Measurements from ENCODE around the gene LCN6.

LCN6 gene

GRCh38 chr9:136728548-136729123 lies 19.7 kb downstream of the LCN6 start:
- in situ Hi-C loops (cut with MboI; ENCODE audit: low pct_unique_long_range_greater_than_20kb, low sequenced_read_pairs, unreplicated experiment), result no loop called here
- peak; percentile 65 for DNase-seq (ENCODE audit: low spot score)
- TF ChIP-seq, protein P1, sequence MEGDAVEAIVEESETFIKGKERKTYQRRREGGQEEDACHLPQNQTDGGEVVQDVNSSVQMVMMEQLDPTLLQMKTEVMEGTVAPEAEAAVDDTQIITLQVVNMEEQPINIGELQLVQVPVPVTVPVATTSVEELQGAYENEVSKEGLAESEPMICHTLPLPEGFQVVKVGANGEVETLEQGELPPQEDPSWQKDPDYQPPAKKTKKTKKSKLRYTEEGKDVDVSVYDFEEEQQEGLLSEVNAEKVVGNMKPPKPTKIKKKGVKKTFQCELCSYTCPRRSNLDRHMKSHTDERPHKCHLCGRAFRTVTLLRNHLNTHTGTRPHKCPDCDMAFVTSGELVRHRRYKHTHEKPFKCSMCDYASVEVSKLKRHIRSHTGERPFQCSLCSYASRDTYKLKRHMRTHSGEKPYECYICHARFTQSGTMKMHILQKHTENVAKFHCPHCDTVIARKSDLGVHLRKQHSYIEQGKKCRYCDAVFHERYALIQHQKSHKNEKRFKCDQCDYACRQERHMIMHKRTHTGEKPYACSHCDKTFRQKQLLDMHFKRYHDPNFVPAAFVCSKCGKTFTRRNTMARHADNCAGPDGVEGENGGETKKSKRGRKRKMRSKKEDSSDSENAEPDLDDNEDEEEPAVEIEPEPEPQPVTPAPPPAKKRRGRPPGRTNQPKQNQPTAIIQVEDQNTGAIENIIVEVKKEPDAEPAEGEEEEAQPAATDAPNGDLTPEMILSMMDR (IDR thresholded peaks at IDR 0.05; ENCODE audit: extremely low read depth, insufficient read depth, missing control alignments), result no peak

DNA sequence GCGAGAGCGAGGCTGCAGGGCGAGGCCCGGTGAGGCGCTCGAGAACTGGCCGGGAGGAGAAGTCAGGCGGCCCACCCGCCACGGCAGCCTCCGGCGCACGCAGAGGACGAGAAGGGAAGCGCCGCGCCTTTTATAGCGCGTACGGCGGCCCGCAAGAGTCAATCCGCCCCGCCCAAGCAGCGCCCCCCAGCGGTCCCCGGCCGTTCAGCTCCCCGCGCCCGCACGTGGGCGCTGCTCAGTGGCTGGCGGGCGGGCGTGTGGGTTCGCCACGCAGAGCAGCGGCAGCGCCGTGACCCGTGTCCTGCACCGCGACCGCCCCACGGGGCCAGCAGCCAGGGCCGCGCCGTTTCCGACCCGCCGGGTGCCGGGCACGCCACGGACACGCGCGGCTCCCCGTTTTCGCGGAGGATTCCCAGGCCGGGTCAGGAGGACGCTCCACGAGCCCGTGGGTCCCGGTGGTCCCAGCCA lies 20.2 kb downstream of the LCN6 start:
- in situ Hi-C loops (cut with MboI; ENCODE audit: low pct_unique_long_range_greater_than_20kb, low sequenced_read_pairs, unreplicated experiment), result no loop called here
- TF ChIP-seq, protein P1 (IDR thresholded peaks at IDR 0.05; ENCODE audit: extremely low read depth, insufficient read depth, missing control alignments), result peak; percentile 99
- peak; percentile 98 for DNase-seq (ENCODE audit: low spot score)

- TF ChIP-seq, protein P1 (IDR thresholded peaks at IDR 0.05; ENCODE audit: extremely low read depth, insufficient read depth, missing control alignments), result peak; percentile 73
- peak; percentile 87 for DNase-seq (ENCODE audit: low spot score)
- in situ Hi-C loops (cut with MboI; ENCODE audit: low pct_unique_long_range_greater_than_20kb, low sequenced_read_pairs, unreplicated experiment), result no loop called here
Observed at GRCh38 chr9:136726631-136727191, 21.6 kb downstream of the LCN6 start.

GRCh38 chr9:136726118-136726517 lies 22.2 kb downstream of the LCN6 start:
- DNase-seq (ENCODE audit: low spot score), result no peak
- in situ Hi-C loops (cut with MboI; ENCODE audit: low pct_unique_long_range_greater_than_20kb, low sequenced_read_pairs, unreplicated experiment), result no loop called here
- TF ChIP-seq, protein P1 (IDR thresholded peaks at IDR 0.05; ENCODE audit: extremely low read depth, insufficient read depth, missing control alignments), result no peak

DNA sequence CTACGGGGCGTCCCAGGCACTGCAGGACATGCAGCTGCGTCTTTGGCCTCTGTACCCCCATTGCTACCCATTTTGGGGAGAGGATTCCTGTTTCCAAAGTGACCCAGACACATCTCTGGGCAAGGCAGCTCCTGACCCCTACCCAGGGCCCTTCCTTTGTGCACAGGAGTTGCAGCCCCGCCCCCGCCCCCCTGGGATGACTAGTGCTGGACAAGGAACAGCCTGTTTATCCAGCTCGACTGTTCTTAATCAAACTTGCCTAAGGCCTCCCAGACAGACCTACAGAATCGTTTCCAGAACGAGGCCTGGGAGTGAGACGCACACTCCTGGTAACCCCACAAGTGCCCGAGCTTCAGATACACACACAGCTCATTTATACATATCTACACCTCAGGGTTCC lies 22.7 kb downstream of the LCN6 start:
- TF ChIP-seq, protein P1 (IDR thresholded peaks at IDR 0.05; ENCODE audit: extremely low read depth, insufficient read depth, missing control alignments), result no peak
- in situ Hi-C loops (cut with MboI; ENCODE audit: low pct_unique_long_range_greater_than_20kb, low sequenced_read_pairs, unreplicated experiment), result no loop called here
- DNase-seq (ENCODE audit: low spot score), result no peak

DNA sequence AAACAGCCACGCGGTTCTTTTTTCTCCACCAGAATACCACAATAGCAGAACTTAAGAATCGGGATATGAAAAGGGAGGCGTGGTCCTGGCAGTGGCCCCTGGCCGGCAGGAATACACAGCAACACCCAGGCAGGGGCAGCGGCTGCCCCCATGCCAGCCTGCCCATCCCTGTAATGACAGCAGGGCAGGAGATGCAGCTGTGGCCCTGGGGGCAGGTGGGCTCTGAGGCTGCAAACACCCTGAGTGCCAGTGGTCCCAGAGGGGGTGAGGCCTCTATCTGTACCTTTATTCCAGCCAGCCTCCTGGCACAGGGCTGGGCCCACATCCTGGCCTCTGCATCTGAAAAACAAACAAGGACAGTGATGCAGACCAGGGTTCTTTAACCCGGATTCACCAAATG lies 23.6 kb downstream of the LCN6 start:
- DNase-seq (ENCODE audit: low spot score), result no peak
- TF ChIP-seq, protein P1 (IDR thresholded peaks at IDR 0.05; ENCODE audit: extremely low read depth, insufficient read depth, missing control alignments), result no peak
- in situ Hi-C loops (cut with MboI; ENCODE audit: low pct_unique_long_range_greater_than_20kb, low sequenced_read_pairs, unreplicated experiment), result no loop called here
